H1 (cell line): Measurements from ENCODE around the gene JMJD8. TPM values are rescaled to one million over a fixed set of nuclear protein-coding genes. Genes with fewer than 3 reads are reported as not detected.

ENCODE experiments used
- ATF3 ChIP-seq: IDR thresholded peaks from 2 replicates; pipeline ENCODE4 v1.6.1; 2011; ENCODE audit warnings: low read depth, mild to moderate bottlenecking, low read length; ENCODE audit not compliant: insufficient read depth
- BRCA1 ChIP-seq: IDR thresholded peaks from 2 replicates; pipeline ENCODE4 v1.6.1; 2012; ENCODE audit warnings: low read depth, low read length, improper control_type of control experiment
- CTCF ChIP-seq, 3 experiments: IDR thresholded peaks; 1 replicate in 2 of 3; 2 replicates in 1 of 3; pipeline versions ENCODE4 v1.5.1 to v1.6.1; 2011; ENCODE audit warnings: low read length in 3 of 3, mild to moderate bottlenecking in 3 of 3, inconsistent platforms in 2 of 3, low read depth in 1 of 3, moderate library complexity in 1 of 3; ENCODE audit not compliant: insufficient read depth in 1 of 3; ENCODE audit errors: control extremely low read depth in 1 of 3
- MAX ChIP-seq: IDR thresholded peaks from 2 replicates; pipeline ENCODE4 v1.6.1; 2012; ENCODE audit warnings: inconsistent platforms
- RXRA ChIP-seq: IDR thresholded peaks from 2 replicates; pipeline ENCODE4 v1.6.1; 2011; ENCODE audit warnings: low read depth, mild to moderate bottlenecking, low read length, moderate library complexity; ENCODE audit not compliant: insufficient read depth
- SP1 ChIP-seq: IDR thresholded peaks from 2 replicates; pipeline ENCODE4 v1.6.1; 2011; ENCODE audit warnings: low read depth, low read length
- SP4 ChIP-seq: IDR thresholded peaks from 2 replicates; pipeline ENCODE4 v1.6.1; 2012; ENCODE audit warnings: low read length, inconsistent platforms
- TBP ChIP-seq: IDR thresholded peaks from 2 replicates; pipeline ENCODE4 v1.6.1; 2011; ENCODE audit warnings: low read depth, low read length, improper control_type of control experiment
- USF2 ChIP-seq: IDR thresholded peaks from 2 replicates; pipeline ENCODE4 v1.6.1; 2011; ENCODE audit warnings: low read length, improper control_type of control experiment
- polyA plus RNA-seq, 7 experiments: library from polyadenylated mRNA; depleted of rRNA in 3 of 7; stranded (reverse) in 5 of 7; unstranded in 2 of 7; fragments of >200 nt in 5 of 7; fragments of 200-250 nt in 2 of 7; gene quantifications; 1 replicate in 5 of 7; 2 replicates in 1 of 7; 4 replicates in 1 of 7; pipeline versions ENCODE4 v1.2.1 to v1.2.3, GENCODE V29; 2011 to 2013; ENCODE audit warnings: missing spikeins in 2 of 7, mixed read lengths in 2 of 7
- total RNA-seq: library from RNA; stranded (reverse); fragmentation: NEBNext Ultra II Directional; extraction: Animal tissue kit (Norgen Biotek cat#: 25700); gene quantifications from 2 replicates; pipeline ENCODE4 v1.2.1, GENCODE V29; 2021

Gene JMJD8
- total and polyA plus RNA-seq, 2 of the 8 experiments (the other 6 are each of a cell fraction or from before 2014, with no cell fraction given), result 46.4 to 87.4 TPM

GRCh38 chr16:637081-638018 is 46.8 kb downstream of the JMJD8 start (continued):
- TF ChIP-seq USF2 (peak; percentile 48; the same call in 1 of the 2 replicates), RXRA (no peak), TBP (no peak), ATF3 (0 out of 2 replicates have a peak, but pooled peaks have one; percentile 10), CTCF (IDR thresholded peaks at IDR 0.05; ENCODE audit: control extremely low read depth in 1 of 3, insufficient read depth in 1 of 3, low read depth in 1 of 3, low read length in 3 of 3) (no peak), SP4 (no peak), BRCA1 (no peak), MAX (peak; percentile 47; the same call in 1 of the 2 replicates), SP1 (0 out of 2 replicates have a peak, but pooled peaks have one; percentile 23)
